ENCODE results near the gene LILRB3.
A peak's percentile ranks its signal among the peaks of the same experiment; 100 is the strongest.
"Not testable (repeated sequence)": the region's sequence is repeated elsewhere in the genome, so short reads cannot be mapped to it uniquely, and the experiment has no call there.

LILRB3 gene

GRCh38 chr19:54190503-54191010 is 32.2 kb downstream of the LILRB3 start:
- peak; percentile 100 for DNase-seq (ENCODE audit: low read depth, low spot score)

GRCh38 chr19:54189735-54190502 is 32.9 kb downstream of the LILRB3 start:
- peak; percentile 100 for DNase-seq (ENCODE audit: low read depth, low spot score)

GRCh38 chr19:54189145-54189734 is 33.6 kb downstream of the LILRB3 start, which contains the start of gene MBOAT7:
MBOAT7 (minus strand) TSS chr19:54189580; CDS start chr19:54188508, 1,072 bp downstream.
- no peak for DNase-seq (ENCODE audit: low read depth, low spot score)

- DNase-seq (ENCODE audit: low read depth, low spot score), result no peak
Measured at GRCh38 chr19:54188215-54188871, 34.5 kb downstream of the LILRB3 start.

- DNase-seq (ENCODE audit: low read depth, low spot score), result no peak
Measured at GRCh38 chr19:54186934-54187381, 35.8 kb downstream of the LILRB3 start.

GRCh38 chr19:54186351-54186750 is 36.5 kb downstream of the LILRB3 start:
- no peak for DNase-seq (ENCODE audit: low read depth, low spot score)

GRCh38 chr19:54183431-54183830 is 39.4 kb downstream of the LILRB3 start:
- DNase-seq (ENCODE audit: low read depth, low spot score), result no peak

- not testable (repeated sequence) for DNase-seq (ENCODE audit: low read depth, low spot score)
Measured at GRCh38 chr19:54181894-54182293, 40.9 kb downstream of the LILRB3 start.

- DNase-seq (ENCODE audit: low read depth, low spot score), result no peak
Measured at GRCh38 chr19:54180691-54181091, 42.1 kb downstream of the LILRB3 start.

GRCh38 chr19:54179921-54180461 is 42.8 kb downstream of the LILRB3 start:
- DNase-seq (ENCODE audit: low read depth, low spot score), result no peak

GRCh38 chr19:54179262-54179852 is 43.5 kb downstream of the LILRB3 start:
- no peak for DNase-seq (ENCODE audit: low read depth, low spot score)

- no peak for DNase-seq (ENCODE audit: low read depth, low spot score)
Measured at GRCh38 chr19:54178581-54179261, 44.1 kb downstream of the LILRB3 start.

- DNase-seq (ENCODE audit: low read depth, low spot score), result no peak
Measured at GRCh38 chr19:54173951-54174834, 48.6 kb downstream of the LILRB3 start.

- DNase-seq (ENCODE audit: low read depth, low spot score), result no peak
Measured at GRCh38 chr19:54173359-54173699, 49.5 kb downstream of the LILRB3 start.

GRCh38 chr19:54172471-54173358 is 50.1 kb downstream of the LILRB3 start, which contains the start of gene TMC4:
TMC4 (minus strand) TSS chr19:54173160; CDS start chr19:54173117, 43 bp downstream.
- DNase-seq (ENCODE audit: low read depth, low spot score), result no peak

- not testable (repeated sequence) for DNase-seq (ENCODE audit: low read depth, low spot score)
Measured at GRCh38 chr19:54171736-54172431, 50.9 kb downstream of the LILRB3 start.

GRCh38 chr19:54169149-54169740 is 53.6 kb downstream of the LILRB3 start:
- DNase-seq (ENCODE audit: low read depth, low spot score), result no peak

Measured in smooth muscle cell of the brain vasculature (primary cell).